ENCODE measurements around the gene TAGLN. TPM values are rescaled to one million over a fixed set of nuclear protein-coding genes. Genes with fewer than 3 reads are reported as not detected.

Gene TAGLN
- total and polyA plus RNA-seq, 9 of the 15 experiments (the other 6 are each of a cell fraction or from before 2014, with no cell fraction given): 0.21 to 4.9 (median 1.1) TPM

DNA sequence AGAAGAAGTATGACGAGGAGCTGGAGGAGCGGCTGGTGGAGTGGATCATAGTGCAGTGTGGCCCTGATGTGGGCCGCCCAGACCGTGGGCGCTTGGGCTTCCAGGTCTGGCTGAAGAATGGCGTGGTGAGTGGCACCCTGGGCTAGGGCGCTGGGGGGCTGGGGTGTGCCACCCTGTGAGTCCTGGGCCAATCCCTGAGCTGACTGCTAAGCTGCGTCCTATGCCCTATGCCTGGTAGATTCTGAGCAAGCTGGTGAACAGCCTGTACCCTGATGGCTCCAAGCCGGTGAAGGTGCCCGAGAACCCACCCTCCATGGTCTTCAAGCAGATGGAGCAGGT lies 3.9 kb downstream of the TAGLN start:
- H3K4me1 ChIP-seq (replicated peaks in 1 of 2; ENCODE audit: control insufficient read depth in 2 of 2, insufficient read depth in 2 of 2, low read length in 2 of 2): peaks cover 0 to 17% of the 10 kb centered on the region in 2 experiments; a peak in 2 of 5 replicates
- 96% methylated on average over 10 of the region's 10 CpGs for WGBS (ENCODE audit: insufficient coverage, low coverage, missing lambda C conversion rate)
- TF ChIP-seq SIRT6 (IDR thresholded peaks at IDR 0.05; ENCODE audit: low read depth, low read length): no peak
- TF ChIP-seq POLR2G (IDR thresholded peaks at IDR 0.05; ENCODE audit: low read depth, low read length): peak; percentile 60

DNA sequence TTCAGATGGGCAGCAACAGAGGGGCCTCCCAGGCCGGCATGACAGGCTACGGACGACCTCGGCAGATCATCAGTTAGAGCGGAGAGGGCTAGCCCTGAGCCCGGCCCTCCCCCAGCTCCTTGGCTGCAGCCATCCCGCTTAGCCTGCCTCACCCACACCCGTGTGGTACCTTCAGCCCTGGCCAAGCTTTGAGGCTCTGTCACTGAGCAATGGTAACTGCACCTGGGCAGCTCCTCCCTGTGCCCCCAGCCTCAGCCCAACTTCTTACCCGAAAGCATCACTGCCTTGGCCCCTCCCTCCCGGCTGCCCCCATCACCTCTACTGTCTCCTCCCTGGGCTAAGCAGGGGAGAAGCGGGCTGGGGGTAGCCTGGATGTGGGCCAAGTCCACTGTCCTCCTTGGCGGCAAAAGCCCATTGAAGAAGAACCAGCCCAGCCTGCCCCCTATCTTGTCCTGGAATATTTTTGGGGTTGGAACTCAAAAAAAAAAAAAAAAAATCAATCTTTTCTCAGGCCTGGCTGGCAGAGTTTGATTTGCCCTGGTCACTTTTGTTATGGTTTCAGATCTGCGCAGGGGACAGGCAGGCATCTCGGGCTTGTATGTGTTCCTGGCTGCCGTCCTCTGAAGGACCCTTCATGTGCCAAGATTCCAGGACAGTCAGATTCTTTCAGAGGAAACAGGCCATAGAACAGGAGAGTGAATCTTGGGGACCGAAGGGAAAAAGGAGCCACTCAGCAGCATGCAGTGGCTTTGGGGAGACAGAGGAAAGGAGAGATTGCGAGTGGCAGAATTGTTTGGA lies 5.3 kb downstream of the TAGLN start:
- H4K20me1 ChIP-seq (replicated peaks; ENCODE audit: control insufficient read depth, insufficient read depth, low read length): no peaks in the 10 kb centered on the region
- ATAC-seq: no peak
- BruUV-seq (replicated peaks): no TSS peak
- no peak overlapping the region for H3K4me3 ChIP-seq
- FAIRE-seq: no peak
- no peaks in the 10 kb centered on the region for H3K27me3 ChIP-seq (ENCODE audit: control insufficient read depth in 2 of 2, insufficient read depth in 2 of 2, low read length in 2 of 2)
- CTCF ChIA-PET (ENCODE audit: low intra/inter-chr PET ratio): interaction anchor here (0.9 kb wide), 1 partner anchor 24 kb away, joined by 5 read pairs; no protein-coding TSS in a partner anchor
- no peak overlapping the region for H2AFZ ChIP-seq (ENCODE audit: low read depth, low read length)
- WGBS (ENCODE audit: insufficient coverage, low coverage, missing lambda C conversion rate): 82% methylated on average over 12 of the region's 17 CpGs
- peak overlapping the region in 1 of 2 experiments; percentile 35; a peak in 1 of 4 replicates for H3K9ac ChIP-seq (ENCODE audit: insufficient read depth in 1 of 2, low read depth in 2 of 2, low read length in 2 of 2)
- DNase-seq (ENCODE audit: extremely low read depth in 1 of 4, low spot score in 3 of 4): no peak
- TF ChIP-seq HCFC1 (IDR thresholded peaks at IDR 0.05; ENCODE audit: low read depth, low read length) (no peak), RBFOX2 (IDR thresholded peaks at IDR 0.05; ENCODE audit: low read depth, low read length) (0 out of 2 replicates have a peak, but pooled peaks have one; percentile 36), POLR2G (IDR thresholded peaks at IDR 0.05; ENCODE audit: low read depth, low read length) (peak; percentile 44), PATZ1 (CRISPR knock-in tag; IDR thresholded peaks at IDR 0.05; ENCODE audit: borderline replicate concordance) (no peak)
- TF ChIP-seq, protein P1, sequence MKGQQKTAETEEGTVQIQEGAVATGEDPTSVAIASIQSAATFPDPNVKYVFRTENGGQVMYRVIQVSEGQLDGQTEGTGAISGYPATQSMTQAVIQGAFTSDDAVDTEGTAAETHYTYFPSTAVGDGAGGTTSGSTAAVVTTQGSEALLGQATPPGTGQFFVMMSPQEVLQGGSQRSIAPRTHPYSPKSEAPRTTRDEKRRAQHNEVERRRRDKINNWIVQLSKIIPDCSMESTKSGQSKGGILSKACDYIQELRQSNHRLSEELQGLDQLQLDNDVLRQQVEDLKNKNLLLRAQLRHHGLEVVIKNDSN (CRISPR knock-in tag; IDR thresholded peaks at IDR 0.05): no peak
- H3K4me2 ChIP-seq (ENCODE audit: insufficient read depth, low read length): no peak overlapping the region
- no peaks in the 10 kb centered on the region for H3K79me2 ChIP-seq (ENCODE audit: control insufficient read depth, insufficient read depth, low read length)
- peaks cover 0 to 9% of the 10 kb centered on the region in 2 experiments; a peak in 2 of 5 replicates for H3K4me1 ChIP-seq (replicated peaks in 1 of 2; ENCODE audit: control insufficient read depth in 2 of 2, insufficient read depth in 2 of 2, low read length in 2 of 2)
- peaks cover 10% of the 10 kb centered on the region; the same call in 1 of the 3 replicates for H3K36me3 ChIP-seq (ENCODE audit: control insufficient read depth, insufficient read depth, low read length)
- POLR2A ChIA-PET: interaction anchor here (1.1 to 1.3 kb wide), 2 partner anchors 14 to 16 kb away, joined by 3 to 4 read pairs; no protein-coding TSS in a partner anchor
- no peaks in the 10 kb centered on the region for H3K9me1 ChIP-seq (ENCODE audit: control insufficient read depth, insufficient read depth, low read length)
- intact Hi-C loops (cut with micrococcal nuclease): no loop called here
- no peaks in the 10 kb centered on the region for H3K9me3 ChIP-seq (replicated peaks; ENCODE audit: control insufficient read depth, insufficient read depth, low read depth, low read length)
- no peak overlapping the region for H3K27ac ChIP-seq (ENCODE audit: extremely low read depth, low read depth, low read length)
- in situ Hi-C loops (cut with MboI): loop anchor here (5.0 kb wide), 1 partner anchor 67 kb away; no protein-coding TSS in a partner anchor

More for the DNA sequence above, 3.9 kb downstream of the TAGLN start:
- Histone ChIP-seq H3K9me1 (ENCODE audit: control insufficient read depth, insufficient read depth, low read length) (no peaks in the 10 kb centered on the region), H3K4me3 (no peak overlapping the region), H4K20me1 (replicated peaks; ENCODE audit: control insufficient read depth, insufficient read depth, low read length) (no peaks in the 10 kb centered on the region; the same call in 1 of the 2 replicates), H3K27ac (ENCODE audit: extremely low read depth, low read depth, low read length) (no peak overlapping the region), H3K9me3 (replicated peaks; ENCODE audit: control insufficient read depth, insufficient read depth, low read depth, low read length) (no peaks in the 10 kb centered on the region), H3K9ac (ENCODE audit: insufficient read depth in 1 of 2, low read depth in 2 of 2, low read length in 2 of 2) (no peak overlapping the region), H2AFZ (ENCODE audit: low read depth, low read length) (no peak overlapping the region), H3K27me3 (ENCODE audit: control insufficient read depth in 2 of 2, insufficient read depth in 2 of 2, low read length in 2 of 2) (no peaks in the 10 kb centered on the region), H3K36me3 (ENCODE audit: control insufficient read depth, insufficient read depth, low read length) (peaks cover 10% of the 10 kb centered on the region; the same call in 1 of the 3 replicates), H3K4me2 (ENCODE audit: insufficient read depth, low read length) (no peak overlapping the region), H3K79me2 (ENCODE audit: control insufficient read depth, insufficient read depth, low read length) (no peaks in the 10 kb centered on the region)
- intact Hi-C loops (cut with micrococcal nuclease): no loop called here
- no peak for DNase-seq (ENCODE audit: extremely low read depth in 1 of 4, low spot score in 3 of 4)
- in situ Hi-C loops (cut with MboI): no loop called here
- no TSS peak for BruUV-seq (replicated peaks)
- CTCF ChIA-PET (ENCODE audit: low intra/inter-chr PET ratio): no interaction called here
- no peak for FAIRE-seq
- ATAC-seq: no peak
- POLR2A ChIA-PET: interaction anchor here (0.7 to 1.3 kb wide), 3 partner anchors 11 to 24 kb away, joined by 3 to 5 read pairs (median 4); no protein-coding TSS in a partner anchor

Measured in K562 (cell line).